Gastrocnemius medialis (tissue), 4 donors: ENCODE results near the gene XPNPEP1.

Experiments used
- CTCF ChIP-seq, 5 experiments: fragments of 450-650 bp in 3 of 5; fragments of 200-600 bp in 2 of 5; sonication (generic) in 2 of 5; IDR thresholded peaks in 4 of 5; conservative IDR thresholded peaks in 1 of 5; 1 replicate in 4 of 5; 2 replicates in 1 of 5; pipeline ENCODE4 v1.5.1; 2016 to 2019; ENCODE audit warnings: antibody characterized with exemption in 5 of 5, mild to moderate bottlenecking in 3 of 5, moderate library complexity in 3 of 5
- POLR2A ChIP-seq, 2 donors: fragments of 450-650 bp; IDR thresholded peaks; one replicate each; pipeline ENCODE4 v1.6.1; 2017; ENCODE audit warnings: antibody characterized with exemption in 2 of 2, mild to moderate bottlenecking in 2 of 2, moderate library complexity in 2 of 2

GRCh38 chr10:109866995-109867635 is 56.2 kb downstream of the XPNPEP1 start:
- TF ChIP-seq CTCF (IDR thresholded peaks at IDR 0.05 in 4 of 5, conservative IDR thresholded peaks at IDR 0.05 in 1 of 5) (no peak), POLR2A (IDR thresholded peaks at IDR 0.05) (no peak)
